Left colon (tissue), 2 donors: ENCODE data around the gene CA12. TPM values are rescaled to one million over a fixed set of nuclear protein-coding genes. Genes with fewer than 3 reads are reported as not detected.

Experiments
- ATAC-seq: fragments of 200-7000 bp; cut with Tn5 transposase; one replicate; pipeline ENCODE4 v1.9.1; 2020; ENCODE audit warnings: mild to moderate bottlenecking, moderate library complexity
- DNase-seq, 2 donors: peaks; one replicate each; pipeline ENCODE4 v3.0.0-alpha.2; 2020
- intact Hi-C, 2 donors: fragments of 100-400 bp; cut with DNase I in 1 of 2; cut with micrococcal nuclease in 1 of 2; formaldehyde crosslinking; loops; one replicate each; pipeline versions ENCODE4 v1.11.2 to v1.14.0; 2022; cut with DNase I, micrococcal nuclease
- total RNA-seq, 2 donors: library from RNA; stranded (reverse); fragmentation: NEBNext Ultra II Directional; extraction: Animal tissue kit (Norgen Biotek cat#: 25700); gene quantifications; one replicate each; pipeline ENCODE4 v1.2.1, GENCODE V29; 2021
- donor health status: DM: no; HTN: no; CAD: no.
- donor health status: DM: yes; HTN: yes; CAD: no.

Gene CA12
- total RNA-seq, 2 donors from 2014 or later: 255 to 397 TPM

- DNase-seq (no peak), ATAC-seq (peak; percentile 34)
- intact Hi-C loops: no loop called here
These were observed 16.4 kb downstream of the CA12 start for GRCh38 chr15:63365273-63365680.

- ATAC-seq (no peak), DNase-seq (no peak)
- intact Hi-C loops: no loop called here
These were observed 17.0 kb downstream of the CA12 start for GRCh38 chr15:63364399-63365272.

GRCh38 chr15:63363292-63363691 is 18.4 kb downstream of the CA12 start:
- DNase-seq (no peak), ATAC-seq (no peak)
- intact Hi-C loops: no loop called here

GRCh38 chr15:63362885-63363284 is 18.8 kb downstream of the CA12 start:
- intact Hi-C loops: no loop called here
- DNase-seq: no peak
- ATAC-seq: no peak

- peak; percentile 65 to 68 for DNase-seq
- intact Hi-C loops: no loop called here
- ATAC-seq: peak; percentile 21
These were observed 19.4 kb downstream of the CA12 start for GRCh38 chr15:63362196-63362595.

- no peak for DNase-seq
- ATAC-seq: no peak
- intact Hi-C loops: no loop called here
These were observed 21.5 kb downstream of the CA12 start for GRCh38 chr15:63360170-63360569.

- intact Hi-C loops: no loop called here
- ATAC-seq (peak; percentile 12), DNase-seq (no peak)
These were observed 23.2 kb downstream of the CA12 start for GRCh38 chr15:63358241-63359029.

GRCh38 chr15:63357731-63358130 is 23.9 kb downstream of the CA12 start:
- DNase-seq: no peak
- ATAC-seq: peak; percentile 59
- intact Hi-C loops: no loop called here

GRCh38 chr15:63357061-63357460 is 24.6 kb downstream of the CA12 start:
- no peak for DNase-seq
- ATAC-seq: no peak
- intact Hi-C loops: no loop called here

- ATAC-seq (peak; percentile 62), DNase-seq (peak; percentile 65 to 83)
- intact Hi-C loops: no loop called here
These were observed 26.6 kb downstream of the CA12 start for GRCh38 chr15:63354821-63355650.

- peak; percentile 35 to 71 for DNase-seq
- intact Hi-C loops: no loop called here
- peak; percentile 52 for ATAC-seq
These were observed 27.8 kb downstream of the CA12 start for GRCh38 chr15:63353887-63354286.

- no peak for ATAC-seq
- intact Hi-C loops: no loop called here
- no peak for DNase-seq
These were observed 28.4 kb downstream of the CA12 start for GRCh38 chr15:63353261-63353660.

GRCh38 chr15:63352808-63353207 is 28.8 kb downstream of the CA12 start:
- DNase-seq: no peak
- intact Hi-C loops: no loop called here
- no peak for ATAC-seq

GRCh38 chr15:63351170-63351569 is 30.5 kb downstream of the CA12 start:
- peak; percentile 68 to 87 for DNase-seq
- intact Hi-C loops: no loop called here
- ATAC-seq: peak; percentile 66

- no peak for ATAC-seq
- intact Hi-C loops: no loop called here
- no peak for DNase-seq
These were observed 31.4 kb downstream of the CA12 start for GRCh38 chr15:63350178-63350621.

- intact Hi-C loops: no loop called here
- no peak for ATAC-seq
These were observed 32.0 kb downstream of the CA12 start for GRCh38 chr15:63349621-63350020.

GRCh38 chr15:63349156-63349555 is 32.5 kb downstream of the CA12 start:
- DNase-seq (no peak), ATAC-seq (no peak)
- intact Hi-C loops: no loop called here

More at GRCh38 chr15:63349621-63350020, 32.0 kb downstream of the CA12 start:
- DNase-seq: no peak

GRCh38 chr15:63348392-63348791 is 33.3 kb downstream of the CA12 start:
- intact Hi-C loops: no loop called here
- ATAC-seq (peak; percentile 60), DNase-seq (peak; percentile 78)
